Hepatocyte (in vitro differentiated cells): Measurements from ENCODE around the gene SLC4A8. TPM values are rescaled to one million over a fixed set of nuclear protein-coding genes. Genes with fewer than 3 reads are reported as not detected.

ENCODE experiments used
- DNase-seq: peaks from one replicate; pipeline ENCODE4 v3.0.0-alpha.2; 2016; ENCODE audit warnings: low spot score
- H2AFZ ChIP-seq: fragments of 200-600 bp; sonication (generic); 2 replicates; pipeline ENCODE4 v1.6.0; 2016; ENCODE audit warnings: antibody characterized with exemption, mild to moderate bottlenecking
- H3K27ac ChIP-seq: fragments of 200-600 bp; sonication (generic); 2 replicates; pipeline ENCODE4 v1.5.1; 2016; ENCODE audit warnings: mild to moderate bottlenecking
- H3K27me3 ChIP-seq: fragments of 200-600 bp; sonication (generic); 2 replicates; pipeline ENCODE4 v1.6.1; 2016
- H3K36me3 ChIP-seq: fragments of 200-600 bp; sonication (generic); replicated peaks from 2 replicates; pipeline ENCODE4 v1.5.1; 2016; ENCODE audit warnings: low read depth; ENCODE audit not compliant: insufficient read depth
- H3K4me1 ChIP-seq: fragments of 200-600 bp; sonication (generic); 2 replicates; pipeline ENCODE4 v1.5.1; 2016; ENCODE audit warnings: mild to moderate bottlenecking, moderate library complexity; ENCODE audit not compliant: insufficient read depth
- H3K4me2 ChIP-seq: fragments of 200-600 bp; sonication (generic); 2 replicates; pipeline ENCODE4 v1.6.0; 2016
- H3K4me3 ChIP-seq: fragments of 200-600 bp; sonication (generic); 2 replicates; pipeline ENCODE4 v1.5.1; 2016; ENCODE audit warnings: mild to moderate bottlenecking
- H3K79me2 ChIP-seq: fragments of 200-600 bp; sonication (generic); 2 replicates; pipeline ENCODE4 v1.6.0; 2017; ENCODE audit warnings: mild to moderate bottlenecking
- H3K9me2 ChIP-seq: fragments of 200-600 bp; sonication (generic); replicated peaks from 2 replicates; pipeline ENCODE4 v1.6.0; 2017; ENCODE audit warnings: mild to moderate bottlenecking; ENCODE audit not compliant: insufficient read depth
- H3K9me3 ChIP-seq: fragments of 200-600 bp; sonication (generic); 2 replicates; pipeline ENCODE4 v1.5.1; 2016; ENCODE audit warnings: low read depth, mild to moderate bottlenecking
- H4K20me1 ChIP-seq: fragments of 200-600 bp; sonication (generic); 2 replicates; pipeline ENCODE4 v1.6.0; 2016; ENCODE audit warnings: mild to moderate bottlenecking; ENCODE audit not compliant: insufficient read depth, poor library complexity, severe bottlenecking
- EZH2 ChIP-seq: fragments of 200-600 bp; sonication (generic); IDR thresholded peaks from 2 replicates; pipeline ENCODE4 v1.6.1; 2016; ENCODE audit warnings: antibody characterized with exemption, mild to moderate bottlenecking, borderline replicate concordance
- EZH2phosphoT487 ChIP-seq: fragments of 200-600 bp; sonication (generic); IDR thresholded peaks from one replicate; pipeline ENCODE4 v1.6.1; 2018; ENCODE audit warnings: antibody characterized with exemption, mild to moderate bottlenecking, low read depth, moderate library complexity; ENCODE audit not compliant: unreplicated experiment, severe bottlenecking
- WGBS: methylation state at CpG from one replicate; pipeline ENCODE4 v1.1.6; 2016; ENCODE audit warnings: low lambda C conversion rate; ENCODE audit errors: missing lambda C conversion rate; 5-methylcytosine and 5-hydroxymethylcytosine counted together
- polyA plus RNA-seq: library from polyadenylated mRNA; unstranded; fragments of >200 nt; fragmentation: Nextera tagmentation; extraction: Ambion mirVana; gene quantifications from 2 replicates; pipeline ENCODE4 v1.2.1, GENCODE V29; 2016
- total RNA-seq: library from RNA; depleted of rRNA; stranded (reverse); fragments of >200 nt; gene quantifications from 2 replicates; pipeline ENCODE4 v1.2.3, GENCODE V29; 2014
- TF ChIP-seq, protein P1 (sequence below): fragments of 200-600 bp; sonication (generic); IDR thresholded peaks from 2 replicates; pipeline ENCODE4 v1.5.1; 2016; ENCODE audit warnings: antibody characterized with exemption, mild to moderate bottlenecking; ENCODE audit not compliant: poor library complexity

Gene SLC4A8
- total and polyA plus RNA-seq, 2 experiments from 2014 or later: 14.9 to 18.0 TPM

DNA sequence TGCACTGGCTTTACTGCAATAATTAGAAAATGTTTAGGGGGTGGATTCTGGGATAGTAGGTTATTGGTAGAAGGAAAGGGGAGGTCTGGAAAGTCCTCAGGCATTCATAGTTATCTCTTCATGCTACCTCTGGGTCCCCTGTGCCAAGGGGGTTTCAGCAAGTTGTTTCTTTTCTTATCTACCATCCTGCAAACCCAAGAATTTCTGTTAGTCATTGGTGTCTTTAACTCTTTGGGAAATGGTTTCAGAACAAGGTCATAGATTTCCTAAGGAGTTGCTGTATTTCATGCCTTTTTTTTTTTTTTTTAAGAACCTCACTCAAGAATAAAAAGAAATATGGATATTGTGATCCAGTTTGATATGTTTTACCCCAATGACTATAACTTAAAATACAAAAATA, 63.6 kb downstream of the SLC4A8 start:
- H4K20me1 ChIP-seq: no peaks in the 10 kb centered on the region
- no peaks in the 10 kb centered on the region for H3K79me2 ChIP-seq
- H3K9me2 ChIP-seq: no peaks in the 10 kb centered on the region
- H3K4me1 ChIP-seq: no peaks in the 10 kb centered on the region
- H3K27me3 ChIP-seq: no peaks in the 10 kb centered on the region
- H3K4me2 ChIP-seq: no peak overlapping the region
- no peaks in the 10 kb centered on the region for H3K36me3 ChIP-seq
- no peak for DNase-seq
- no peak overlapping the region for H3K27ac ChIP-seq
- H3K4me3 ChIP-seq: no peak overlapping the region
- no peaks in the 10 kb centered on the region for H3K9me3 ChIP-seq
- H2AFZ ChIP-seq: no peak overlapping the region
- TF ChIP-seq, protein P1, sequence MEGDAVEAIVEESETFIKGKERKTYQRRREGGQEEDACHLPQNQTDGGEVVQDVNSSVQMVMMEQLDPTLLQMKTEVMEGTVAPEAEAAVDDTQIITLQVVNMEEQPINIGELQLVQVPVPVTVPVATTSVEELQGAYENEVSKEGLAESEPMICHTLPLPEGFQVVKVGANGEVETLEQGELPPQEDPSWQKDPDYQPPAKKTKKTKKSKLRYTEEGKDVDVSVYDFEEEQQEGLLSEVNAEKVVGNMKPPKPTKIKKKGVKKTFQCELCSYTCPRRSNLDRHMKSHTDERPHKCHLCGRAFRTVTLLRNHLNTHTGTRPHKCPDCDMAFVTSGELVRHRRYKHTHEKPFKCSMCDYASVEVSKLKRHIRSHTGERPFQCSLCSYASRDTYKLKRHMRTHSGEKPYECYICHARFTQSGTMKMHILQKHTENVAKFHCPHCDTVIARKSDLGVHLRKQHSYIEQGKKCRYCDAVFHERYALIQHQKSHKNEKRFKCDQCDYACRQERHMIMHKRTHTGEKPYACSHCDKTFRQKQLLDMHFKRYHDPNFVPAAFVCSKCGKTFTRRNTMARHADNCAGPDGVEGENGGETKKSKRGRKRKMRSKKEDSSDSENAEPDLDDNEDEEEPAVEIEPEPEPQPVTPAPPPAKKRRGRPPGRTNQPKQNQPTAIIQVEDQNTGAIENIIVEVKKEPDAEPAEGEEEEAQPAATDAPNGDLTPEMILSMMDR: no peak
- no peak for TF ChIP-seq EZH2
- no peak for TF ChIP-seq EZH2phosphoT487

DNA sequence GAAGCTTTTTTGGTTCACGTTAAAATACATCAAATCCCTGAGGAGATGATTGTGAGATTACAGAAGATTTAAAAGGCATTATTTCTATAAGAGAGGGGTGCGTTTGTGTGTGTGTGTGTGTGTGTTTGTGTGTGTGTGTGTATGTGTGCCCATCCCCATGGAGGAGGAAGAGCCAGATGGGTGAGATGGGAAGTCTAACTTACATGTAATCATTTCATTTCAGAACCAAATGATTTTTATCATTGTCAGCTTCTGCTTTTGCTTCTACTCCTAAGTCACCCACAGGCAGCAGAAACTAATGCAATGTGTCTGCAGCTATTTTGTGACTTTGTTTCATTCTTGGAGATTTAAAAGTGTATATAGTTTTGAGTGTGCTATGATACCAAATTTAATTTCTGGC, 68.7 kb downstream of the SLC4A8 start:
- H3K4me3 ChIP-seq: no peak overlapping the region

DNA sequence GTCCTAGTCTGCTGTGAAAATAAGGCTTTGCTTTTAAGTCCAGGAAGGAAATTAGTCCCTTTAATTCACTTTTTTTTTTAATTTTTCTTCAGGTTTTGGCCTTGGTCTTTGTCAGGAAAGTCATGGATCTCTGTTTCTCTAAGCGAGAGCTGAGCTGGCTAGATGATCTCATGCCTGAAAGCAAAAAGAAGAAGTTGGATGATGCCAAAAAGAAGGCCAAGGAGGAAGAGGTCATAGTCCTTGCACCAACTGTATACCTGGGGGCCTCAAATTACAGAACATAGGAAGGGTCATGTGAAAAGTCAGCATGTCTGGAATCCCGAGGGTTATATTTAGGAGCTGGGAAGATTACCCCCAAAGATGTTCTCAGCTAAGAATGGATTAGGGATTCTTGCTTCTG, 72.3 kb downstream of the SLC4A8 start:
- Histone ChIP-seq H3K4me1 (no peaks in the 10 kb centered on the region), H3K4me3 (no peak overlapping the region), H3K9me3 (no peaks in the 10 kb centered on the region), H2AFZ (no peak overlapping the region), H3K27ac (no peak overlapping the region), H3K36me3 (no peaks in the 10 kb centered on the region), H3K79me2 (no peaks in the 10 kb centered on the region), H3K9me2 (no peaks in the 10 kb centered on the region), H3K27me3 (no peaks in the 10 kb centered on the region), H3K4me2 (no peak overlapping the region), H4K20me1 (no peaks in the 10 kb centered on the region)
- TF ChIP-seq, protein P1: no peak
- TF ChIP-seq EZH2phosphoT487 (no peak), EZH2 (no peak)
- WGBS: 95% methylated on average over 2 of the region's 2 CpGs
- no peak for DNase-seq

More for the DNA sequence above, 68.7 kb downstream of the SLC4A8 start:
- H3K4me1 ChIP-seq: no peaks in the 10 kb centered on the region
- no peak overlapping the region for H3K4me2 ChIP-seq
- no peak overlapping the region for H3K27ac ChIP-seq
- 62% methylated on average over 2 of the region's 2 CpGs for WGBS
- H3K9me3 ChIP-seq: no peaks in the 10 kb centered on the region
- no peaks in the 10 kb centered on the region for H3K36me3 ChIP-seq
- no peaks in the 10 kb centered on the region for H3K79me2 ChIP-seq
- H3K9me2 ChIP-seq: no peaks in the 10 kb centered on the region
- TF ChIP-seq EZH2: no peak
- no peak for TF ChIP-seq EZH2phosphoT487
- TF ChIP-seq, protein P1: no peak
- no peaks in the 10 kb centered on the region for H3K27me3 ChIP-seq
- no peaks in the 10 kb centered on the region for H4K20me1 ChIP-seq
- no peak overlapping the region for H2AFZ ChIP-seq
- DNase-seq: no peak

- no peaks in the 10 kb centered on the region for H3K27me3 ChIP-seq
- 85% methylated on average over 3 of the region's 3 CpGs for WGBS
- H3K36me3 ChIP-seq: no peaks in the 10 kb centered on the region
- H3K9me2 ChIP-seq: no peaks in the 10 kb centered on the region
- no peak overlapping the region for H3K4me2 ChIP-seq
- H3K4me1 ChIP-seq: no peaks in the 10 kb centered on the region
- no peaks in the 10 kb centered on the region for H3K79me2 ChIP-seq
- no peak overlapping the region for H3K4me3 ChIP-seq
- no peak overlapping the region for H2AFZ ChIP-seq
- H4K20me1 ChIP-seq: no peaks in the 10 kb centered on the region
- H3K9me3 ChIP-seq: no peaks in the 10 kb centered on the region
- H3K27ac ChIP-seq: no peak overlapping the region
- no peak for DNase-seq
- no peak for TF ChIP-seq EZH2phosphoT487
- TF ChIP-seq EZH2: no peak
- TF ChIP-seq, protein P1: no peak
Observed at GRCh38 chr12:51504851-51505250, 80.2 kb downstream of the SLC4A8 start.
